ENCODE measurements around the gene BMX. TPM values are rescaled to one million over a fixed set of nuclear protein-coding genes. Genes with fewer than 3 reads are reported as not detected.

Gene BMX
- 0.05 and 0.08 TPM in 2 replicates for total RNA-seq (2014; rRNA removed; shearing (Covaris generic))

DNA sequence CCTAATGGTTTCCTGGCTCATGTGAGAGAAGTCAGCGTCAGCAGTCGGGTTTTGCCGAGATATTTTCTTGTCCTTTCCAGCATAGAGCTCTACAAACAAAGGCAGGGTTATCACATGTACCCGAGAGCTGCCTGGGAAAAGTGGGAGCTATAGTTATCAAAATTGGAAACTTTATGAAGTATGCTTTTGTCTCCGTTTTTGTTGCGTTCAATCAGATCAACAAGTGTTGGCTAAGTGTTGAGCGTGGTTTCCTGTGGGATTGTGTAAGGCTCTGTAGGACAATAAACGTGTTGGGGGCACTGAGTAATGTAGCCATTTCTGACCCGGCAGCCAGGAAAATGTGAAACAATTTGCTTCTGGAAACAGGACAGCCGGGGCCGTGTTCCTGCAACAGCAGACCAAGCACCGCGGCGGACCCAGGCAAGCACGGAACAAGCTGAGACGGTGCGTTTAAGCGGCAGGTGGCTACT, at the start of gene BMX:
Gene BMX, plus strand, starts transcription at position 311 of the 470 bp plus-strand sequence. CDS start 7,547 bp downstream, outside the sequence.
- no peak for DNase-seq
- no peak within 1 kb of the TSS for H3K4me3 ChIP-seq
- H3K27me3 ChIP-seq, result no peaks in the 10 kb centered on the region
- no peaks in the 10 kb centered on the region for H3K4me1 ChIP-seq
- no peaks in the 10 kb centered on the region for H3K9me3 ChIP-seq (replicated peaks)
- H3K27ac ChIP-seq, result no peak within 1 kb of the TSS
- no peaks in the 10 kb centered on the region for H3K36me3 ChIP-seq

DNA sequence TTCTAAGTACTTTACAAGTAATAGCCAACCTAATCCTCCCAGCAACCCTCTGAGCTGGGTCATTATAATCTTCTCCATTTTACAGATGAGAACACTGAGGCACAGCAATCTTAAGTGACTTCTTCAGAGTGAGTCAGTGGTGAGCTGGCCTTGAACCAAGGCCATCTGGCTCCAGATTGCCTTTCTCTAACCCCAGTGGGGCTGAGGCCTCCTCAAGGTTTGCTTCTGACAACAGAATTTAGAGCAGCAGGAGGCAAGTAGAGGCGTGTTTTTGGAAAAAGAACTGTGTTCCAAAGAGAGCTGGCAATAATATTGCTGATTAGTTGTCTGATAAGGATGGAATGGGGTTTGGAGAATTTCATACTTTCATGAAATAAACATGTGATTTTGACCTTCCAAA, 48.7 kb upstream of the BMX start:
- Histone ChIP-seq H3K27ac (no peak overlapping the region), H3K4me1 (no peaks in the 10 kb centered on the region; the same call in 1 of the 2 replicates), H3K27me3 (no peaks in the 10 kb centered on the region), H3K4me3 (no peak overlapping the region), H3K36me3 (no peaks in the 10 kb centered on the region), H3K9me3 (replicated peaks) (no peaks in the 10 kb centered on the region)
- DNase-seq, result no peak

DNA sequence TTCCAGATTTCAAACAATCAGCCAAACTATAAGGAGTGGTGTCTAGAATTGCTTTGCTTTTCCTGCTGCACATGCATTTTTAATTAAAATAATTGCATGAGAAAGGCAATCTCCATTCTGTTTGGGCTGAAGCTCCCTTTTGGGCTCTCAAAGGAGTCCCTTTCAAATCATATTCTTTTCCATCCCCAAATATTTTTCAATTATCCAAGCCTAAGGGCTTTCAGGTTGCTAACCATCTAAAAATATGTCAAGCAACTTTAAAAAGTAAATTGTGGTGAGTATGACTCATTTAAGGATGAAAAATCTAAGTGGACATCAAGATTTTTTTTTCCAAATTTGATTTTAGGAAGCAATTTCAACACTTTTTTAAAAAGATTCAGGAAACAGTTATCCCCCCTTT, 35.9 kb upstream of the BMX start:
- Histone ChIP-seq H3K36me3 (no peaks in the 10 kb centered on the region), H3K27ac (no peak overlapping the region), H3K4me3 (no peak overlapping the region), H3K27me3 (no peaks in the 10 kb centered on the region), H3K9me3 (replicated peaks) (no peaks in the 10 kb centered on the region), H3K4me1 (no peaks in the 10 kb centered on the region)
- no peak for DNase-seq

DNA sequence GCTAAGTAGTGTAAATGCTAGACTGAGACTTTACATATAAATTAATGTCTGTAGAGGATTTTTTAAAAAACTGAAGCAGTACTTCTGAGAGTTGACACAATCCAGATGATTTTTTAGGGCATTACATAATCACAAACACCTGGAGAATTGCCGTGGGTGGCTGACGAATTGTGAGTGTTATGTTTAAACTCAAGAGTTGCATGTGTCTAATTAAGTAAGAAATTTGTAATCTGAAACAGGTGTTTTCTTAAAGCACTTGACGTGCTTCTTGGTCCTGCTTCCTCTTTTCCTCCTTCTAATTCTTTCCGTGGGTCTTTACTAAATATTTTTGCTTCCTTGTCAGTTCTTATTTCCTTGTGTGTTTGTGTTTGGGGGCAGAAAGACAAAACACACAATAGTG, 35.3 kb upstream of the BMX start:
- Histone ChIP-seq H3K4me3 (no peak overlapping the region), H3K36me3 (no peaks in the 10 kb centered on the region), H3K4me1 (no peaks in the 10 kb centered on the region), H3K27ac (no peak overlapping the region), H3K27me3 (no peaks in the 10 kb centered on the region), H3K9me3 (replicated peaks) (no peaks in the 10 kb centered on the region)
- no peak for DNase-seq

DNA sequence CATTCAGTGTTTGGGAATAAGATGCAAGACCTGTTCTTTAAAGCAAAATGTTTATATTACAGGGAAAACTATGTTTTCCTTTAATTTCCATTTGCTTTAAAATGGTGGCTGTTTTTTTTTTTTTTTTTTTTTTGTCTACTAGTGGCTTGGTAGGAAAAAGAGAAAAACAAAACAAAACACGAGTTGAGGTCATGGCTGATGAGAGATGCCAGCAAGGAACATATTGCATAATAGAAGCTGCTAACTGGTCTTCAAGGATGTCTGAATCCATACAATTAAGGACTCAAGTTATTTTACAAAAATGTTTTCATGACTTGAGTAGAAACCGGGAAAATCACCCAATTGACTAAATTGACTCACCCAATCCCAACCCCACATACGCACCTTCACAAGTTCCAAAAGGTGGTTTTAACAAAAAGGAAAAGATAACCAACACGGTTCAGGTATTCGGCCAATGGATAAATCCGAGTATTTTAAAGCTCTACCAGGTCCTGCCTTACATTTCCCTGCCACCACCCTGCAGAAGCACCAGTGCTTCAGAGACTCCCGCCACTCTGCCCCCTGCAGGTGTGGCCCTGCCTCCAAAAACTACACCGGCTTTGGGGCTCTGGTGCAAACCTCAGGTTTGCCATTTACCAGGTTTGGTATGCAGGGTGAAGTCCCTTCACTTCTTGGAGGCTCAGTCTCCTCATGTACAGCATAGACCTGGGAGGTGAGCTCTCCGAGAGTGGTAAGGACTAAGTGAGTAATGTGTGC, 34.5 kb upstream of the BMX start:
- Histone ChIP-seq H3K36me3 (no peaks in the 10 kb centered on the region), H3K9me3 (replicated peaks) (no peaks in the 10 kb centered on the region), H3K4me3 (no peak overlapping the region), H3K27me3 (no peaks in the 10 kb centered on the region), H3K27ac (no peak overlapping the region), H3K4me1 (no peaks in the 10 kb centered on the region)
- peak in 1 of 2 experiments; percentile 18 for DNase-seq

DNA sequence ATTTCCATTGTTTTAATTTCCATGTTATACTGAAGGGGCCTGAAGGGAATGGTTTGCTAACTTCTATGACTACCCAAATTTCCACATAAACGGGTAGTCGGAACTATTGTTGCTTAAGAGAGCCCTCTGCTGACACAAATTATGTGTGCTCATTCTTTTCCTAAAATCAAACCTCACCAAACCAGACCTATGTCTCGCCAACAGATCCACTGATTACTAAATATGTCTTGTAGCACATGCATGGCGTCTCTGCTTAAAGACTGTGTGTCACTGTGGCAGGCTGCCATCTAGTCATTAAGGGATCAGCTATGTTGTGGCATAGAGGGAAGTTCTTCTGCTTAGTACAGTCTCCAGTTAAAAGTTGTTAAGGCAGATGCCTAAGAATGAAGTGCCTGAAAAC, 32.6 kb upstream of the BMX start:
- DNase-seq, result peak in 1 of 2 experiments; percentile 65
- Histone ChIP-seq H3K4me3 (no peak overlapping the region), H3K27ac (no peak overlapping the region), H3K4me1 (no peaks in the 10 kb centered on the region), H3K9me3 (replicated peaks) (no peaks in the 10 kb centered on the region), H3K27me3 (no peaks in the 10 kb centered on the region), H3K36me3 (no peaks in the 10 kb centered on the region)

DNA sequence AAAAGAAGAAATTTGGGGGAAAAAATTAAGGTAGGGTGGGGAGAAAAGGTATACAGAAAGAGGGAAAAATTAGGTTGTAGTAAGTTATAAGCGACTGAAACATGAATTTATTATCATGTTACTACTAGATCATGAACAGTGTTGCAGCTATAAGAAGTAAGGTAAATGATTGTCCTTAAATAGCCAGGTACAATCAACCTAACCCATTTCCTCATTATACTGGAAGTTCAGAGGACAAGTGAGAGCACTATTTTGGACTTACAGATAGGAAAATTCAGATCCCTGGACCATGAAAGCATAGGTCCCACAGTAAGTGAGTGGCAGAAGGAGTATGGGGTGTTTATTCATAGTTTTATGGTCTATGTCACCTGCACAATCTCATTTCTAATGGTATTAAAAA, 31.0 kb upstream of the BMX start:
- no peaks in the 10 kb centered on the region for H3K36me3 ChIP-seq
- H3K27me3 ChIP-seq, result no peaks in the 10 kb centered on the region
- H3K4me3 ChIP-seq, result no peak overlapping the region
- H3K4me1 ChIP-seq, result peaks cover 4% of the 10 kb centered on the region
- no peak overlapping the region for H3K27ac ChIP-seq
- no peak for DNase-seq
- no peaks in the 10 kb centered on the region for H3K9me3 ChIP-seq (replicated peaks)

DNA sequence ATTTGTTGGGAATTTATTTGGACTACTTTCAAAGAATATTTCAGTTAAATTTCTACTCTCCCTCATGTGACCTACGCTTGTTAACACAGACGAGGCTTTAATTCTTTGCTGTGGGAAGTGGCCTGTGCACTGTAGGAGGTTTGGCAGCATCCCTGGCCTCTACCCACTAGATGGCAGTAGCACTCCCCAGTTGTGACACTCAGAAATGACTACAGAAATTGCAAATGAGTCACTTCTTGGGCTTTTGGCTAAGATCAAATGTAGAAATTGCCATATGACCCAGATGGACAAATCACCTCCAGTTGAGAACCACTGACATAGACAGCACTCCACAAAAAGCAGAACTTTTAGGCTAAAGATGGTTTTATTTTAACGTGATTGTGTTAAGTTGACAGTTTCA, 29.6 kb upstream of the BMX start:
- Histone ChIP-seq H3K27ac (no peak overlapping the region), H3K27me3 (no peaks in the 10 kb centered on the region), H3K4me1 (peaks cover 4% of the 10 kb centered on the region), H3K36me3 (no peaks in the 10 kb centered on the region), H3K4me3 (no peak overlapping the region), H3K9me3 (replicated peaks) (no peaks in the 10 kb centered on the region)
- DNase-seq, result peak; percentile 54 to 83

DNA sequence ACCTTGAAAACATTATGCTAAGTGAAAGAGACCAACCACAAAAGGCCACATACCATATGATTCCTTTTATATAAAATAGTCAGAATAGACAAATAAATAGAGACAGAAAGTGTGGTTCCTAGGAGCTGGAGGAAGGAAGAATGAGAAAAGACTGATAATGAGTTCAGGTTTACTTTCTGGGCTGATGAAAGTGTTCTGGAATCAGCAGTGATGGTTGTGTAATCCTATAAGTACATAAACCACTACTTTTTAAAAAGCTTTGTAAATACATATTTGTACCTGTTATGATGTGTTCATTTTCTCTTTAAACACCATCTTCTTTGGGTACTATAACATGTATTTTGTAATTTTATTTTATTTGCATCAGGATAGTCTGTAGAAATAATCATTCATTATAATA, 28.1 kb upstream of the BMX start:
- no peak overlapping the region for H3K4me3 ChIP-seq
- peaks cover 4% of the 10 kb centered on the region for H3K4me1 ChIP-seq
- no peak for DNase-seq
- H3K27ac ChIP-seq, result no peak overlapping the region
- H3K36me3 ChIP-seq, result no peaks in the 10 kb centered on the region
- H3K27me3 ChIP-seq, result no peaks in the 10 kb centered on the region
- H3K9me3 ChIP-seq (replicated peaks), result no peaks in the 10 kb centered on the region

DNA sequence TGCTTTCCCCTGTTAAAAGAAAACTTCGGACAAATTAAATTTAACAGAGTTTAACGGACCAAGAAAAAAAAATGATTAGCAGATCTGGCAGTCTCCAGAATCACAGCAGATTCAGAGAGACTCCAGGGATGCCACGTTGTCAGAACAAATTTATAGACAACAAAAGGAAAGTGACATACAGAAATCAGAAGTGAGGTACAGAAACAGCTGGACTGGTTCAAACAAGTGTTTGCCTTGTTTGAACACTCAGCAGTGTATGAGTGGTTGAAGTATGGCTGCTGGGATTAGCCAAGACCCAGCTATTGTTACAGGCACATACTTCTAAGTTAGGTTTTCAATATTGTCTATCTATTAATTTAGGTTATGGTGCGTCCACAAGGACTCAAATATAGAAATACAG, 26.6 kb upstream of the BMX start:
- H3K36me3 ChIP-seq, result no peaks in the 10 kb centered on the region
- H3K4me1 ChIP-seq, result peaks cover 4% of the 10 kb centered on the region
- H3K27me3 ChIP-seq, result no peaks in the 10 kb centered on the region
- peak overlapping the region; percentile 32 for H3K27ac ChIP-seq
- DNase-seq, result peak; percentile 21 to 71
- no peak overlapping the region for H3K4me3 ChIP-seq
- no peaks in the 10 kb centered on the region for H3K9me3 ChIP-seq (replicated peaks)

DNA sequence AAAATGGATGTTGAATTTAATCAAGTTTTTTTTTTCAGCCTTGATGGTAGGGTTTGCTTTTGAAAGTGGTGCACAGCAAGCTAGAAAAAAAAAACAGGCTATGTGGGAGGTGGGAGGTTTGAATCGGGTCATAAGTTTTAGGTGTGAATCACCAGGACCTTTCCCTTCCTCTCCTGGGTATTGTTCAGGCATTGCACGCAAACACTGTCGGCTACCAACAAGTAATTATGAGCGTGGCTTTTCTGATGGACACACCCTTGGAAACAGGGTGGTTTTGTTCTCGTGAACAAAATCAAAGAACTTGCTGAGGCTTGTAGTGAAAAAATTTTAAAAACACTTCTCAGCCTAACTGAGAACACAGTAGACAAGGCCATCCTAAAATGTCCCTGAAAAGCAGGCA, 25.6 kb upstream of the BMX start:
- no peak overlapping the region for H3K27ac ChIP-seq
- no peak for DNase-seq
- H3K9me3 ChIP-seq (replicated peaks), result no peaks in the 10 kb centered on the region
- no peak overlapping the region for H3K4me3 ChIP-seq
- no peaks in the 10 kb centered on the region for H3K36me3 ChIP-seq
- H3K4me1 ChIP-seq, result peaks cover 4% of the 10 kb centered on the region
- no peaks in the 10 kb centered on the region for H3K27me3 ChIP-seq

DNA sequence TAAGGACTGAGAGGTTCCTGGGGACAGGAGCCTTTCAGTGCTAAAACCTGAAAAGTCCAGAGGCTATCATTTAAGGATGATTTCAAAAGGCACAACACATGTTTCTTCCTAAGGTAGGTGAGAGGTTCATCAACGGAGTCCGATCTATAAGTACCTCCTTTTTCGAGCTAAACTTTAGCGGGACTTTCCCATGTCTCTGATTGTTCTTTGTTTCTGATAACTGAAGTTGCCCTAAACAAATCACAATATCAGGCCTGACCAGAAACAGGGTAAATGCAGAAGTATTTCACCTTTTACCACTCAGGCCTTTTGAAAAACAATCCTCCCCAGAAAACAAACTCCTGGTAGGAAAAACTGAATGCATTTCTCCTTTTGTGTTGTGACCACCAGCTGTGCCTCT, 25.1 kb upstream of the BMX start:
- no peak overlapping the region for H3K27ac ChIP-seq

DNA sequence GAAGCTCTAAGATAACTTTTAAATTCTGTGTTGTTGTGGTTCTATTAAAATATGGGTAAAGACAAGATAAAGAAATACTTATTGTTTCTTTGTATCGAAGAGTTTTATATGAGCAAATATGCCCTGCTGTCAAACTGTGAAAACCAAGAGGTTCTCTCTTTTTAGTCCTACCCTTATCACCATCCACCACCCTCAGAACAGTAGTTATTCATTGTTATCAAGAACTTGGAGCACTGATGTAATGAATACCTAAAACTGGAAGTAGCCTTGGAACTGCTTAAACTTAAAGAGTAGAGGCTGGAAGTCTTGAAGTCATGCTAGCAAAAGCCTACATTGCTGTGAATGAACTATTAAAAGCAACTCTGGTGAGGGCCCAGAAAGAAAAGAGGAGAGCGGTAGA, 16.7 kb upstream of the BMX start:
- Histone ChIP-seq H3K27me3 (no peaks in the 10 kb centered on the region), H3K9me3 (replicated peaks) (no peaks in the 10 kb centered on the region), H3K27ac (no peak overlapping the region), H3K36me3 (no peaks in the 10 kb centered on the region), H3K4me3 (no peak overlapping the region), H3K4me1 (no peaks in the 10 kb centered on the region)
- no peak for DNase-seq

More for the DNA sequence above, 25.1 kb upstream of the BMX start:
- Histone ChIP-seq H3K9me3 (replicated peaks) (no peaks in the 10 kb centered on the region), H3K4me1 (peaks cover 4% of the 10 kb centered on the region), H3K36me3 (no peaks in the 10 kb centered on the region), H3K4me3 (no peak overlapping the region), H3K27me3 (no peaks in the 10 kb centered on the region)
- no peak for DNase-seq

DNA sequence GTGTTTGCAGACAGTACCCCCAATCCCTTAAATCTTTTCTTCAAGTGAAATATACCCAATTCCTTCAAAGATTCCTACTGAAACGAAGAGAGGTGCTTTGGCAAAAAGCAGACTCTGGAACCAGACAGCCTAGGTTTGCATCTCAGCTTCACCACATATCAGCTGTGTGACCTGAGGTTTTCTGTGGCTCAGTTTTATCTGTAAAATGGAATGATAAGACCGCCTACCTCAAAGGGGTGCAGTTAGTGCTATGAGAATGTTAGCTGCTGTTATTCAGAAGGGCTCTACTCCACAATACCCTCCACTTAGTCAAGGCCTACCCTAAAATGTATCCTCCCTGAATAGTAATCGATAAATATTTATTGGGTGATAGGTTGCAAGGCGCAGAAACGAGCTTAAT, 8.1 kb upstream of the BMX start:
- Histone ChIP-seq H3K9me3 (replicated peaks) (no peaks in the 10 kb centered on the region), H3K27me3 (no peaks in the 10 kb centered on the region; the same call in 1 of the 2 replicates), H3K4me3 (peak overlapping the region; percentile 56), H3K27ac (no peak overlapping the region), H3K36me3 (no peaks in the 10 kb centered on the region), H3K4me1 (no peaks in the 10 kb centered on the region)
- DNase-seq, result no peak

DNA sequence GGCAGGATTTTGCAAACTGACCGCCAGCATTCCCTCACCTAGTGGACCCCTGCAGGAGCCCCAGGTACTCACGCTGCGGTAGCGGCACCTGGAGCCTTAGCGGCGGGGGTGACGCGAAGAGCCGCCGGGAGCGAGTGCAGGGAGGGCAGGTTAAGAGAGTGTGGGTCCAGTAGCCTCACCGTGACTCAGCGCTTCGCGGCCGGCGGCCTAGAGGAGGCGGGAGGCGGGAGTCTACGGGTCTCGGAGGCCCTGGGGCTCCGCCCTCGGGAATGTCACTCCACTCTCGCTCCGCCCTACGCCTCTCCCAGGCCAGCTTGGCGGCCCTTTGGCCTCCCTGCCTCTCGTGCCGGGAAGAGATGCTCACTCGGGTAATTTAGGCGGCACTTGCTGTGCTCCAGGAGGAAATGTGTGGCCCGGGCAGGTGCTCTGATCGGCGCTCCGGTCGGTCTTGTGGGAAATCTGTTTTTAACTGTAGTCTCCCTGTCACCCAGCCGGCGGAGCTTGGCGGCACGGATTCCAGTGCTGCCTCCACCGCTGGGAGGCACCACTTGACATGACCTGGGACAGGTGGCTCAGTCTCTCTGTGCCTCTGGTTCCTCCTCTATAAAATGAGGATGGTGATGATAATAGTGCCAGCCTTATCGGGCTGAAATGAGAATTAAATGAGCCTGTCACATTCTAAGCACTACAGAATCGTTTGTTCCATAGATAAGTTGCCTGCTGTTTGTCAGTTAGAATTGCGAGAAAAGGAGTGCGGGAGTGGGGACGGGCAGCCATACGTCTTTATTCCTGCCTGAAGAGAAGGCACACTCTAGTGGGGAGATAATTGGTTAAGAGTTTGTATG, 7.3 kb upstream of the BMX start, which contains the start of gene PIR:
Gene PIR, minus strand, starts transcription at position 216 of the 845 bp plus-strand sequence. CDS start 2,076 bp downstream, outside the sequence.
- H3K4me1 ChIP-seq, result no peaks in the 10 kb centered on the region
- no peaks in the 10 kb centered on the region for H3K36me3 ChIP-seq
- no peaks in the 10 kb centered on the region for H3K9me3 ChIP-seq (replicated peaks)
- no peak within 1 kb of the TSS; the same call in 1 of the 2 replicates for H3K27ac ChIP-seq
- peak within 1 kb of the TSS; percentile 56 for H3K4me3 ChIP-seq
- no peaks in the 10 kb centered on the region; the same call in 1 of the 2 replicates for H3K27me3 ChIP-seq
- peak; percentile 50 to 64 for DNase-seq

Measured in SJCRH30 (cell line).